HL-60/S4 treated with phorbol 12-myristate 13-acetate at 8.2 ng/mL for 4 days and 3 days (cell line): ENCODE measurements around the gene HCRTR1.

ENCODE experiments used
- in situ Hi-C: fragments of 300-500 bp; cut with MboI; formaldehyde crosslinking; loops from 2 replicates; pipeline ENCODE4 v1.15.0; 2022; ENCODE audit warnings: low sequenced_read_pairs

The HCRTR1 gene

DNA sequence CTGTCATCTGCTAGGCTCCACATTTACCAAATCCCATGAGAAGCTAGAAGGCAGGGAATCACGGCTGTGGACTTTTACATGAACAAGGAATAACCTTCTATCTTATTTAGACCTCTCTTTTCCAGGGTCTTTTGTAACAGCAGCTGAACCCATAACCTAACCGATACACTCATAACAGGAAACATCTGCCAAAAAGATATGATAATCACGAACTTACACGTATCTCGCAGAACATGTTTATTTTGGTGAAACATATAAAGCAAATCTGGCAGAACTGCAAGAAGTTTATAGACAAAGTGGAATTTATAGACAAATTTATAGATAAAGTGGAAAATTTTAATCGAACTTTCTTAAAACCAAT, 20.8 kb upstream of the HCRTR1 start:
- in situ Hi-C loops, result no loop called here

DNA sequence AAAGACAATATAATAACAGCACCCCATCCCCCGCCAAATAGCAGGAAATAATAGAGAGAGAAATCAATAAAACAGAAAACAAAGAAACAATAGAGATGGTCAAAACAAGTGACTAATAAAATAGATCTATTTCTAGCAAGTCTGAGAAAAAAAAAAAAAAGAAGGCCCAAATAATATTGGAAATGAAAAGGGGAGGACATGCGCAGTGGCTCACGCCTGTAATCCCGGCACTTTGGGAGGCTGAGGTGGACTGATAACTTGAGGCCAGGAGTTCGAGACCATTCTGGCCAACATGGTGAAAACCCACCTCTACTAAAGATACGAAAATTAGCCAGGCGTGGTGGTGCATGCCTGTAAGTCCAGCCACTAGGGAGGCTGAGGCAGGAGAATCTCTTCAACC, 18.5 kb upstream of the HCRTR1 start:
- in situ Hi-C loops, result no loop called here

DNA sequence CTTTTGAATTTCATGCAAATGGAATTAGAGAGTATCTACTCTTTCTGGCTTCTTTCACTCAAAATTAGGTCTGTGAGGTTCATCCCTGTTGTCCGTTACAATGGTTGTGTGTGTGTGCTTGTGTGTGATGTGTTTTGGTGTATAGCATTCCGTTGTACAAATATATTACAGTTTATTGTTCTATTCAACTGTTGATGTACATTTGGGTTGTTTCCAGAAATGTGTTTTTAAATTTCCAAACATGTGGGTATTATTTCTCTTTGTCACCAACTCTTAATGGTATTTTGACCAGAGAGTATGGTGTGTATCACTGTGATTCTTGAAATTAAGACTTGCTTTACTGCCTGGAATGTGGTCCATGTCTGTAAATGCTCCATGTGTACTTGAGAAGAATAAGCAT, 16.8 kb upstream of the HCRTR1 start:
- in situ Hi-C loops, result no loop called here

GRCh38 chr1:31602081-31602480, 15.4 kb upstream of the HCRTR1 start:
- in situ Hi-C loops, result no loop called here

GRCh38 chr1:31605908-31606427, 11.5 kb upstream of the HCRTR1 start:
- in situ Hi-C loops, result no loop called here

DNA sequence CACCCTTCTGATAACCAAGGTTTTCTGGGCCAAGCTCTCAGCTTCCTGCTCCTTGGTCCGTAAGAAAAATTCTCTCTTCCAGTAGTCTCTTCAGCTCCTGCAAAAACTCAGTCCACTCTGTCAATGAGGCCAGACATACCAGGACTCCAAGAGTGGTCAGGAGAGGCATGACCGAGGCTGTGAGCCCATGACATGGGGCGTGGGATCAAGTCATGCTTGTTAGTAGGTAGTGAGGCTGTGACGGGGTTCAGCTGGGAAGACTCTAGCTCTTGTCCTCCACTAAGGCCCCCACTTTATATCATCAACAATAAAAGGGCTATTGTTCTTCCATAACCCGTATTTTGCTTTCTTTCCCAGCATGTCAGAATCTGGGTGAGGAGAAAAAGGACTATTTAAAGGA, 10.1 kb upstream of the HCRTR1 start:
- in situ Hi-C loops, result no loop called here

- in situ Hi-C loops, result no loop called here
Measured at GRCh38 chr1:31609514-31610118, 7.9 kb upstream of the HCRTR1 start.

DNA sequence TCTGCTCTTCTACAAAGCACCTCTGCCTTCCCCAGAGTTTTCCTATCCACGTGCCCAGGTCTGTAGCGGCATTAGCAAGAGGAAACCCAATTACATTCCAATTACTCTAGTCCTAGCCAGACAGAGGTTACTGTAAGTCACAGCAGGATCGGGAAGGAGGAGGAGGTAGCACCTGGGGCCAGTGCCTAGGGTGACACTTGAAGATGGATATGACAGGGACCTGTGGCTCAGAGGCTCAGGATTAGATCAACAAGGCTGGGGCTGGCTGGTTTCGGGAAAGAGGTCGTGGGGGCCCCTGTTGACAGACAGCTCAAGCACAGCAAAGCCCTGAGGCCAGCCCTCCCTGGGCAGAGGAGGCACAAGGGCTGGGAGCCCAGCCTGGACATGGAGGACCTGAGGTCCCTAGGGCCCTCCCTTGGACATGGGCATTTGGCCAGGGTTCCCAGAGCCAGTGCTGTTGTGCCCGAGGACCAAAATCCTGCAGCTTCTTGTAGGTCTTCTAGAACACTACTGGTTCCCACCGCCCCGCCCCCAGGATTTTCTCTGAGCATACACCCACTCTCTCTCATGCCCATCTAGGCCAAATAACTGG, 3.0 kb upstream of the HCRTR1 start:
- in situ Hi-C loops, result no loop called here

DNA sequence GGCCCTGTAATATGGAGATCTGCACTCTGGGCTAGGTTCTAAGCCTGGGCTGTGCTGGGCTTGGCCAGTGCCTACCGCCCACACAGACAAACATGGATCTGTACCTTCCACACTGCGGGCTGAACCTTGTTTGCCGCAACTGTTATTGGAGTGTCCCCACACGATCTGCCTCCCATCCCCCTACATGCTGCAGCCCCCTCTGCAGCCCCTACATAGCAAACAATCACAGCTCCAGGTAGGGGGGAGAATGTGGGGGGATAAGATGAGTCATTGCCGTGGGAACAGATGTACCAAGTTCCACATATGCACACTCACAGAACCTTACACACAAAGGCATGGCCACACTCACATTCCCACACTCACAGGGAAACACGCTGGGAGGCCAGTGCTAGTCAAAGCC, 2.1 kb upstream of the HCRTR1 start:
- in situ Hi-C loops, result no loop called here

GRCh38 chr1:31615939-31616338, 1.6 kb upstream of the HCRTR1 start:
- in situ Hi-C loops, result no loop called here

- in situ Hi-C loops, result no loop called here
Measured at GRCh38 chr1:31617916-31618746, 642 bp downstream of the HCRTR1 start.

GRCh38 chr1:31618916-31619846, 1.7 kb downstream of the HCRTR1 start:
- in situ Hi-C loops, result no loop called here

DNA sequence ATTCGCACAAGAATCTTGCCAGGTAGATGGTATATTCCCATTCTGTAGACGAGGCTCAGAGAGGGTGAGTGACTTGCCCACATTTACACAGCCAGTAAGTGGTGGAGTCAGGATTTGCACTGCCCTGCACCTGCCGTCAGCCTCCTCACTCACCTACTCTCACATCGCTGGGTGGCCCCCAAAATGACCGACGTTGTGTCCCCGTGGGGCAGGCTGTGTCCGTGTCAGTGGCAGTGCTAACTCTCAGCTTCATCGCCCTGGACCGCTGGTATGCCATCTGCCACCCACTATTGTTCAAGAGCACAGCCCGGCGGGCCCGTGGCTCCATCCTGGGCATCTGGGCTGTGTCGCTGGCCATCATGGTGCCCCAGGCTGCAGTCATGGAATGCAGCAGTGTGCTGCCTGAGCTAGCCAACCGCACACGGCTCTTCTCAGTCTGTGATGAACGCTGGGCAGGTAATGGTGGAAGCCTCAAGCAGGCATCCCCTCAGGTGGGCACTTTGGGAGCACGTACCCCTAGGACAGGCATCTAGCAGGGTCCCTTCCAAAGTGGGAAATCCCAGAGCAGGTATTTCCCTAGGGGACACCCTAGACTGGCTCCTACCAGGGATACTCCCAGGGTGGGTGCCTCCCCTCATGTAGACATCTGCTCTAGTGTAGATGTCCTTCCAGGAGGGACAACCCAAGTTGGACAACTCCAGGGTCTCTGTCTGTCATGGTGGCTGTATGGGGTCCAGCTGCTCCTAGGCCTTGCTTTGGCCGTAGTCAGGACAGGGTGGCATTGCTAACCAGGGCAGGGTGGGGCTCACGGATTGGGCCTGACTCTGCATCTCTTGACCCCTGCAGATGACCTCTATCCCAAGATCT, 3.4 kb downstream of the HCRTR1 start:
- in situ Hi-C loops, result no loop called here

DNA sequence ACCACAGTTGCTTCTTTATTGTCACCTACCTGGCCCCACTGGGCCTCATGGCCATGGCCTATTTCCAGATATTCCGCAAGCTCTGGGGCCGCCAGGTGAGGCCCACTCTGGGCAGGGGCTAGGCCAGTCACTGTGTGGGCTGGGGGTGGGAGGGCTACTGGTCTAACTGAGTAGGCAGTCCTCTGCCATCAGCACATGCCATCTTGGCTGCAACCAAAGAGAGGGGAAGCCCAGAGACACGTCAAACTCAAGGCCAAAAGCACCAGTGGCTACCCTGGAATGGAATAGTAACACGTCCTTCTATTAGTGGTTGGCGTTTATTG, 4.0 kb downstream of the HCRTR1 start:
- in situ Hi-C loops, result no loop called here

- in situ Hi-C loops, result no loop called here
Measured at GRCh38 chr1:31621847-31622730, 4.6 kb downstream of the HCRTR1 start.

- in situ Hi-C loops, result no loop called here
Measured at GRCh38 chr1:31623365-31623764, 5.9 kb downstream of the HCRTR1 start.

DNA sequence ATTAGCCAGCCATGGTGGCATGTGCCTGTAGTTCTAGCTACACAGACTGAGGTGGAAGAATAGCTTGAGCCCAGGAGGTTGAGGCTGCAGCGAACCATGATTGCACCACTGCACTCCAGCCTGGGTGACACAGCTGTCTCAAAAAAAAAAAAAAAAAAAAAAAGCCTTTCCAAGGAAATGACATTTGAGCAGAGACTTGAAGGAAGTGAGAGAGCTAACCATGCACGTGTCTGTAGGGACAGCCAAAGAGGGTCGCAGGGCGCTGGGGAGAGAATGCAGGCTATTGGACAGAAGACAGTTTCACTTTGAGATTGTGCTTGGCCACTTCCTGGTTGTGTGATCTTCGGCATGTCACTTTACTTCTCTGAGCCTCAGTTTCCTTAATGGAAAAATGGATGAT, 6.8 kb downstream of the HCRTR1 start:
- in situ Hi-C loops, result no loop called here

DNA sequence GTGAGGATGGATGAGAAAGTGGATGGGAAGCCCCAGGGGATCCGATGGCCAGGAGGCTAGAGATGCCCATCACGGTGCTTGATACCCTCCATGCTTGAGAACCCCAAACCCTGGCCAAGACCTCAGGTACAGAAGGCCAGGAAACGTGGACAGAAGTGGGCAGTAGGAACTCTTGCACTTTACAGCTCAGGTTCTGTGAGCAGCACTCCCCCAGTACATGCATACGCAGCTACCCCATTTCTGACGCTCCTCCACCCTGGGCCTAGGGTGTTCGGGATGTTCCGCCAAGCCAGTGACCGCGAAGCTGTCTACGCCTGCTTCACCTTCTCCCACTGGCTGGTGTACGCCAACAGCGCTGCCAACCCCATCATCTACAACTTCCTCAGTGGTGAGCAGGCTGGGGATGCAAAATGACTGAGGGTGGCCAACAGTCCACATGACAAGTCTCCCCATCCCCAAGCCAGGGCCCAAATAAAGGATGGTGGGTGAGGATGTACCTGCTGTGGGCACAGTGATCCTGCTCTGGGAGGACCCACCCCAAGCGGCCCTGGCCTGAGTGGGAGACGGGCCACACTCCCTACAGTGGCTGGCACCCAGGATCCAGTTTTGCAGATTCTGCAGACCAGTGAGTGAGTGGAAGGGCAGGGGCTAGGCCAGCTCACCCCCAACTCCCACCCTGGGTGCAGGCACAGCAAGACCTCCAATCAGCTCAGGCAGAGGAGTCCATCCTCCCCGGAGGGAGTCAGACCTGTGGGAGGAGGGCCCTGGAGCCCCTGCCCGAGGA, 7.4 kb downstream of the HCRTR1 start:
- in situ Hi-C loops, result no loop called here
